Measurements from ENCODE around the gene PCP4L1.
"Not testable (repeated sequence)": the region's sequence is repeated elsewhere in the genome, so short reads cannot be mapped to it uniquely, and the experiment has no call there.

The PCP4L1 gene

DNA sequence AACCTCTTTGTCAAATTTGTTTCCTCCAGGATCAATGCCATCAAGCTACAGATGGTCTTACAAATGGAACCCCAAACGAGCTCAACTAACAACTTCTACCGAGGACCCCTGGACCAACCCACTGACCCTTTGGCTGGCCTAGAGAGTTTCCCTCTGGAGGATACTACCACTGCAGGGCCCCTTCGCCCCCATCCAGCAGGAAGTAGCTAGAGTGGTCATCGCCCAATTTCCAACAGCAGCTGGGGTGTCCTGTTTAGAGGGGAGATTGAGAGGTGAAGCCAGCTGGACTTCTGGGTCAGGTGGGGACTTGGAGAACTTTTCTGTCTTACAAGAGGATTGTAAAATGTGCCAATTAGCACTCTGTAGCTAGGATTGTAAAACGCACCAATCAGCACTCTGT, 1.4 kb upstream of the PCP4L1 start:
- H3K27me3 ChIP-seq (ENCODE audit: control insufficient read depth in 1 of 2, insufficient read depth in 2 of 2, low read length in 2 of 2) = peaks cover 0 to 13% of the 10 kb centered on the region in 2 donors
- peaks cover 10% of the 10 kb centered on the region for H3K4me1 ChIP-seq (ENCODE audit: insufficient read depth, low read length)
- H3K4me3 ChIP-seq (ENCODE audit: low read depth in 1 of 2, low read length in 2 of 2); H3K27ac ChIP-seq (ENCODE audit: low read depth, low read length); H3K9me3 ChIP-seq (ENCODE audit: low read length); H3K36me3 ChIP-seq (ENCODE audit: insufficient read depth, low read length); H3K9ac ChIP-seq (ENCODE audit: low read length): not testable (repeated sequence)

- peak overlapping the region; percentile 0 for H3K9ac ChIP-seq (ENCODE audit: low read length)
- H3K27ac ChIP-seq (ENCODE audit: low read depth, low read length) = peak overlapping the region; percentile 74
- peaks cover 6% of the 10 kb centered on the region for H3K9me3 ChIP-seq (ENCODE audit: low read length)
- H3K27me3 ChIP-seq (ENCODE audit: control insufficient read depth in 1 of 2, insufficient read depth in 2 of 2, low read length in 2 of 2) = peaks cover 0 to 13% of the 10 kb centered on the region in 2 donors
- H3K4me3 ChIP-seq (ENCODE audit: low read depth in 1 of 2, low read length in 2 of 2) = peak overlapping the region; percentile 71 to 79
- H3K4me1 ChIP-seq (ENCODE audit: insufficient read depth, low read length) = peaks cover 10% of the 10 kb centered on the region
- no peaks in the 10 kb centered on the region for H3K36me3 ChIP-seq (ENCODE audit: insufficient read depth, low read length)
Measured at GRCh38 chr1:161259345-161259702, 779 bp downstream of the PCP4L1 start.

DNA sequence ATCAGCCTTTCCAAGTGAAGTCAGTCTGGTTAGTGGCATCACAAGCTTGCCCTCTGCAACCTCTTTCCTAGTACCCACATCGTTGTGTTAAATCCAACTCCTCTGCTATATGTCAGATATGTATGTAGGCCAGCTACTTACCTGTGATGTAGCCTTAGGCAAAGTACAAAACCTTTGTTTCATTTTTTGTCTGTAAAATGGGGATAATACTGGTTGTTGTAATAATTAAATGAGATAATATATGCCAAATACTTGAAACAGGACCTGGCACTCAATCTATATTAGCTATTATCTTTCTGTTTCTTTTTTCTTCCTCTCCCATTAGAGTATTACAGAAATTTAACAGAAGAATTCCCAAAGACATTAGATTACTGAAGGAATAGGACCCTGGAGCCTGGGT, 1.2 kb downstream of the PCP4L1 start:
- H3K4me1 ChIP-seq (ENCODE audit: insufficient read depth, low read length) = peaks cover 10% of the 10 kb centered on the region

GRCh38 chr1:161260376-161261260, 2.1 kb downstream of the PCP4L1 start:
- peaks cover 6% of the 10 kb centered on the region for H3K9me3 ChIP-seq (ENCODE audit: low read length)
- peak overlapping the region; percentile 4 for H3K27ac ChIP-seq (ENCODE audit: low read depth, low read length)
- peak overlapping the region in 1 of 2 donors; percentile 32 for H3K4me3 ChIP-seq (ENCODE audit: low read depth in 1 of 2, low read length in 2 of 2)
- no peaks in the 10 kb centered on the region for H3K36me3 ChIP-seq (ENCODE audit: insufficient read depth, low read length)
- no peak overlapping the region for H3K9ac ChIP-seq (ENCODE audit: low read length)
- H3K4me1 ChIP-seq (ENCODE audit: insufficient read depth, low read length) = peaks cover 10% of the 10 kb centered on the region
- peaks cover 0 to 13% of the 10 kb centered on the region in 2 donors for H3K27me3 ChIP-seq (ENCODE audit: control insufficient read depth in 1 of 2, insufficient read depth in 2 of 2, low read length in 2 of 2)

More for the DNA sequence above, 1.2 kb downstream of the PCP4L1 start:
- no peaks in the 10 kb centered on the region for H3K36me3 ChIP-seq (ENCODE audit: insufficient read depth, low read length)
- H3K27ac ChIP-seq (ENCODE audit: low read depth, low read length) = peak overlapping the region; percentile 74
- H3K27me3 ChIP-seq (ENCODE audit: control insufficient read depth in 1 of 2, insufficient read depth in 2 of 2, low read length in 2 of 2) = peaks cover 0 to 13% of the 10 kb centered on the region in 2 donors
- H3K9me3 ChIP-seq (ENCODE audit: low read length) = peaks cover 6% of the 10 kb centered on the region
- H3K9ac ChIP-seq (ENCODE audit: low read length) = peak overlapping the region; percentile 0
- peak overlapping the region in 1 of 2 donors; percentile 32 for H3K4me3 ChIP-seq (ENCODE audit: low read depth in 1 of 2, low read length in 2 of 2)

- Histone ChIP-seq H3K4me1 (ENCODE audit: insufficient read depth, low read length) (peaks cover 18% of the 10 kb centered on the region), H3K27me3 (ENCODE audit: control insufficient read depth in 1 of 2, insufficient read depth in 2 of 2, low read length in 2 of 2) (peaks cover 0 to 13% of the 10 kb centered on the region in 2 donors), H3K9ac (ENCODE audit: low read length) (no peak overlapping the region), H3K4me3 (ENCODE audit: low read depth in 1 of 2, low read length in 2 of 2) (no peak overlapping the region), H3K27ac (ENCODE audit: low read depth, low read length) (no peak overlapping the region), H3K36me3 (ENCODE audit: insufficient read depth, low read length) (no peaks in the 10 kb centered on the region), H3K9me3 (ENCODE audit: low read length) (peaks cover 6% of the 10 kb centered on the region)
Measured at GRCh38 chr1:161261261-161262235, 3.0 kb downstream of the PCP4L1 start.

DNA sequence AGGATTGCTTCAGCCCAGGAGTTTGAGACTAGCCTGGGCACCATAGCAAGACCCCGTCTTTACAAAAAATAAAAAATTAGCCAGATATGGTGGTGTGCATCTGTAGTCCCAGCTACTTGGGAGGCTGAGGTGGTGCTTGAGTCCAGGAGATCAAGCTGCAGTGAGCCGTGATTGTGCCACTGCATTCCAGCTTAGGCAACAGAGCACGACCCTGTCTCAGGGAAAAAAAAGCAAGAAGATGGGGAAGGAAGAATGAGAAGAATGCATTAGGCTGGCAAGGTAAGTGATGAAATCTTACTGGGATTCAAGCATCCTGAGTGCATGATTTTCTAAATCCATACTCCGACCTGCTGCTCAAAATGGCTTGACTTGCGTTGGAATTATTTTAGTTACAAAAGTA, 6.8 kb downstream of the PCP4L1 start:
- Histone ChIP-seq H3K9ac (ENCODE audit: low read length) (no peak overlapping the region), H3K9me3 (ENCODE audit: low read length) (no peaks in the 10 kb centered on the region), H3K4me3 (ENCODE audit: low read depth in 1 of 2, low read length in 2 of 2) (no peak overlapping the region), H3K36me3 (ENCODE audit: insufficient read depth, low read length) (no peaks in the 10 kb centered on the region), H3K27ac (ENCODE audit: low read depth, low read length) (no peak overlapping the region), H3K4me1 (ENCODE audit: insufficient read depth, low read length) (peaks cover 22% of the 10 kb centered on the region), H3K27me3 (ENCODE audit: control insufficient read depth in 1 of 2, insufficient read depth in 2 of 2, low read length in 2 of 2) (no peaks in the 10 kb centered on the region)

DNA sequence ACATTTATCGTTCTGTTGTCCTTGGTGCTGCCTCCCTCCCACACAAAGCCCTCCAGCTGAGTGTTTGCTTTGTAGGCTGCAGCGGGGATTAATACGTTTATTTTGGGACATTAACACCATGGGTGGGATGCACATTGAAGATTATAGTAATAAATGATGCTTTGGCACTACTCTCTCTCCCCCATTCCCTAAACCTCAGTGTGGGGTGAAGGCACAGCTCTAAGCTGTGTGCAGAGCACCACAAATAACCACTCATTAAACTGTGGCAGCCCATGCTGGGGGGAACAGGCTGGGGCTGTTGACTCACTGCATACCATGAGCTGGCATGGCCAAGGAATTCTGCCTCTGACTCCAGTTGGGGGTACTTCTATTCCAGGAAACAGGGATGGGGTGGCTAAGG, 7.7 kb downstream of the PCP4L1 start:
- H3K27me3 ChIP-seq (ENCODE audit: control insufficient read depth in 1 of 2, insufficient read depth in 2 of 2, low read length in 2 of 2) = no peaks in the 10 kb centered on the region
- H3K9me3 ChIP-seq (ENCODE audit: low read length) = no peaks in the 10 kb centered on the region
- no peaks in the 10 kb centered on the region for H3K36me3 ChIP-seq (ENCODE audit: insufficient read depth, low read length)
- H3K27ac ChIP-seq (ENCODE audit: low read depth, low read length) = peak overlapping the region; percentile 29
- H3K4me3 ChIP-seq (ENCODE audit: low read depth in 1 of 2, low read length in 2 of 2) = no peak overlapping the region
- peaks cover 16% of the 10 kb centered on the region for H3K4me1 ChIP-seq (ENCODE audit: insufficient read depth, low read length)
- no peak overlapping the region for H3K9ac ChIP-seq (ENCODE audit: low read length)

- H3K9me3 ChIP-seq (ENCODE audit: low read length) = no peaks in the 10 kb centered on the region
- H3K27ac ChIP-seq (ENCODE audit: low read depth, low read length) = peak overlapping the region; percentile 54
- no peak overlapping the region for H3K4me3 ChIP-seq (ENCODE audit: low read depth in 1 of 2, low read length in 2 of 2)
- no peaks in the 10 kb centered on the region for H3K36me3 ChIP-seq (ENCODE audit: insufficient read depth, low read length)
- no peaks in the 10 kb centered on the region for H3K27me3 ChIP-seq (ENCODE audit: control insufficient read depth in 1 of 2, insufficient read depth in 2 of 2, low read length in 2 of 2)
- H3K4me1 ChIP-seq (ENCODE audit: insufficient read depth, low read length) = peaks cover 16% of the 10 kb centered on the region
- no peak overlapping the region for H3K9ac ChIP-seq (ENCODE audit: low read length)
Measured at GRCh38 chr1:161266836-161267235, 8.3 kb downstream of the PCP4L1 start.

DNA sequence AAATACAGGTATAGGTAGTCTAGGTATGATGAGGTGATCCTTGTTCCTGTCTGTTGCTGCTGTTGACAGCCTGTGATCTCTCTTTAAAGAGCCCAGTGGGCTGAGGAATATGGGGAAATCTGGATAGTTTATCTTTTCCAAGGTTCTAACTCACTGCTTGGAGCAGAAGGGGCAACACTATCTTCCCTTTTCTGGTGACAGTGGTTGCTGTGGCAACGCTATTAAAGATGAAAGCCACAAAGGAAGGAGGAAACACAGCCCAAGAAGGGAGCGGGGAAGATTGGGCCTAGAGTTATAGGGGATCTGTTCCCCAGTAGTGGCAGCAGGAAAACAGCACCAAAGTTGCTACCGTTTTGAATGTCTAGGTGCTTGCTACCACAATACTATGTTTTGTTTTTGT, 8.8 kb downstream of the PCP4L1 start:
- Histone ChIP-seq H3K27ac (ENCODE audit: low read depth, low read length) (no peak overlapping the region), H3K36me3 (ENCODE audit: insufficient read depth, low read length) (no peaks in the 10 kb centered on the region), H3K4me3 (ENCODE audit: low read depth in 1 of 2, low read length in 2 of 2) (no peak overlapping the region), H3K9ac (ENCODE audit: low read length) (no peak overlapping the region), H3K9me3 (ENCODE audit: low read length) (no peaks in the 10 kb centered on the region), H3K4me1 (ENCODE audit: insufficient read depth, low read length) (peaks cover 16% of the 10 kb centered on the region), H3K27me3 (ENCODE audit: control insufficient read depth in 1 of 2, insufficient read depth in 2 of 2, low read length in 2 of 2) (no peaks in the 10 kb centered on the region)

- H3K4me3 ChIP-seq (ENCODE audit: low read depth in 1 of 2, low read length in 2 of 2) = no peak overlapping the region
- no peaks in the 10 kb centered on the region for H3K9me3 ChIP-seq (ENCODE audit: low read length)
- H3K4me1 ChIP-seq (ENCODE audit: insufficient read depth, low read length) = peaks cover 20% of the 10 kb centered on the region
- no peak overlapping the region for H3K9ac ChIP-seq (ENCODE audit: low read length)
- H3K36me3 ChIP-seq (ENCODE audit: insufficient read depth, low read length) = no peaks in the 10 kb centered on the region
- no peak overlapping the region for H3K27ac ChIP-seq (ENCODE audit: low read depth, low read length)
- no peaks in the 10 kb centered on the region for H3K27me3 ChIP-seq (ENCODE audit: control insufficient read depth in 1 of 2, insufficient read depth in 2 of 2, low read length in 2 of 2)
Measured at GRCh38 chr1:161273402-161273801, 14.9 kb downstream of the PCP4L1 start.

- H3K4me1 ChIP-seq (ENCODE audit: insufficient read depth, low read length) = peaks cover 20% of the 10 kb centered on the region
- no peaks in the 10 kb centered on the region for H3K27me3 ChIP-seq (ENCODE audit: control insufficient read depth in 1 of 2, insufficient read depth in 2 of 2, low read length in 2 of 2)
- no peak overlapping the region for H3K9ac ChIP-seq (ENCODE audit: low read length)
- no peaks in the 10 kb centered on the region for H3K9me3 ChIP-seq (ENCODE audit: low read length)
- no peak overlapping the region for H3K27ac ChIP-seq (ENCODE audit: low read depth, low read length)
- no peaks in the 10 kb centered on the region for H3K36me3 ChIP-seq (ENCODE audit: insufficient read depth, low read length)
- H3K4me3 ChIP-seq (ENCODE audit: low read depth in 1 of 2, low read length in 2 of 2) = no peak overlapping the region
Measured at GRCh38 chr1:161274874-161275273, 16.3 kb downstream of the PCP4L1 start.

Measured in muscle layer of colon (tissue), 2 donors.